Neuronal stem cell (in vitro differentiated cells): ENCODE results near the gene BRSK2.
A peak's percentile ranks its signal among the peaks of the same experiment; 100 is the strongest.

Experiments used
- DNase-seq: peaks from one replicate; pipeline ENCODE4 v3.0.0-alpha.2; 2013; ENCODE audit warnings: low spot score
- H2AFZ ChIP-seq: one replicate; pipeline ENCODE4 v1.6.1; 2013; ENCODE audit warnings: mild to moderate bottlenecking, low read length, inconsistent platforms
- H2AK5ac ChIP-seq: 2 replicates; pipeline ENCODE4 v1.6.1; 2013; ENCODE audit warnings: low read depth, mild to moderate bottlenecking, inconsistent platforms, low read length, moderate library complexity, mixed read lengths
- H2BK120ac ChIP-seq: 2 replicates; pipeline ENCODE4 v1.6.1; 2013; ENCODE audit warnings: low read depth, mild to moderate bottlenecking, inconsistent platforms, low read length, moderate library complexity, mixed read lengths
- H2BK12ac ChIP-seq: one replicate; pipeline ENCODE4 v1.6.1; 2013; ENCODE audit warnings: low read length, inconsistent platforms
- H2BK15ac ChIP-seq: 2 replicates; pipeline ENCODE4 v1.6.1; 2013; ENCODE audit warnings: mild to moderate bottlenecking, low read length, inconsistent platforms, mixed read lengths
- H2BK5ac ChIP-seq: one replicate; pipeline ENCODE4 v1.6.1; 2013; ENCODE audit warnings: inconsistent platforms, mild to moderate bottlenecking, low read length, moderate library complexity
- H3K14ac ChIP-seq: one replicate; pipeline ENCODE4 v1.6.1; 2013; ENCODE audit warnings: low read length, inconsistent platforms
- H3K18ac ChIP-seq: 2 replicates; pipeline ENCODE4 v1.6.1; 2013; ENCODE audit warnings: low read length, inconsistent platforms
- H3K23ac ChIP-seq: 2 replicates; pipeline ENCODE4 v1.6.1; 2013; ENCODE audit warnings: low read depth, mild to moderate bottlenecking, mixed read lengths, low read length, inconsistent platforms; ENCODE audit not compliant: poor library complexity
- H3K27ac ChIP-seq: replicated peaks from 3 replicates; pipeline ENCODE4 v1.5.1; 2013; ENCODE audit warnings: low read length, inconsistent platforms
- H3K27me3 ChIP-seq, 3 experiments: 2 replicates each; pipeline ENCODE4 v1.6.1; 2013; ENCODE audit warnings: low read length in 3 of 3, mild to moderate bottlenecking in 2 of 3, inconsistent platforms in 1 of 3, low read depth in 1 of 3, mixed read lengths in 1 of 3, moderate library complexity in 1 of 3; ENCODE audit not compliant: control insufficient read depth in 3 of 3, insufficient read depth in 3 of 3
- H3K36me3 ChIP-seq, 2 donors: replicated peaks in 1 of 2; 2 replicates each; pipeline ENCODE4 v1.6.1; 2013; ENCODE audit warnings: low read length in 2 of 2; ENCODE audit not compliant: control insufficient read depth in 2 of 2, insufficient read depth in 2 of 2
- H3K4ac ChIP-seq: 2 replicates; pipeline ENCODE4 v1.6.1; 2013; ENCODE audit warnings: inconsistent platforms, mild to moderate bottlenecking, low read length, moderate library complexity
- H3K4me1 ChIP-seq, 2 donors: 1 replicate in 1 of 2; 2 replicates in 1 of 2; pipeline ENCODE4 v1.6.1; 2013; ENCODE audit warnings: low read length in 2 of 2, low read depth in 1 of 2; ENCODE audit not compliant: control insufficient read depth in 2 of 2, insufficient read depth in 1 of 2
- H3K4me2 ChIP-seq: one replicate; pipeline ENCODE4 v1.6.1; 2013; ENCODE audit warnings: mild to moderate bottlenecking, low read length, inconsistent platforms; ENCODE audit not compliant: insufficient read depth, poor library complexity, severe bottlenecking
- H3K4me3 ChIP-seq, 2 donors: 2 replicates each; pipeline ENCODE4 v1.5.1; 2013; ENCODE audit warnings: low read length in 2 of 2, mild to moderate bottlenecking in 2 of 2, inconsistent platforms in 1 of 2, moderate library complexity in 1 of 2
- H3K79me1 ChIP-seq: one replicate; pipeline ENCODE4 v1.6.1; 2013; ENCODE audit warnings: low read depth, mild to moderate bottlenecking, inconsistent platforms, low read length, moderate library complexity
- H3K9ac ChIP-seq: one replicate; pipeline ENCODE4 v1.6.1; 2013; ENCODE audit warnings: mild to moderate bottlenecking, low read depth, low read length, inconsistent platforms; ENCODE audit not compliant: poor library complexity
- H3K9me3 ChIP-seq, 2 donors: replicated peaks in 1 of 2; 2 replicates each; pipeline versions ENCODE3 to v1.6.1; 2013; ENCODE audit warnings: low read length in 2 of 2, mild to moderate bottlenecking in 2 of 2, inconsistent platforms in 1 of 2, low read depth in 1 of 2, mixed read lengths in 1 of 2, moderate library complexity in 1 of 2; ENCODE audit not compliant: control insufficient read depth in 2 of 2, insufficient read depth in 1 of 2
- H4K8ac ChIP-seq: one replicate; pipeline ENCODE4 v1.6.1; 2013; ENCODE audit warnings: low read depth, mild to moderate bottlenecking, inconsistent platforms, low read length, moderate library complexity
- H4K91ac ChIP-seq: one replicate; pipeline ENCODE4 v1.6.1; 2013; ENCODE audit warnings: low read length, low read depth, mild to moderate bottlenecking, inconsistent platforms; ENCODE audit not compliant: poor library complexity
- WGBS, 2 donors: extraction: QIAGEN DNeasy Blood & Tissue Kit; methylation state at CpG; one replicate each; pipeline ENCODE4 v1.1.7; 2013; ENCODE audit warnings: missing lambda C conversion rate in 2 of 2, mixed read lengths in 1 of 2; ENCODE audit not compliant: insufficient read length in 2 of 2, insufficient replicate concordance in 1 of 2; ENCODE audit errors: extremely low coverage in 2 of 2; 5-methylcytosine and 5-hydroxymethylcytosine counted together

Gene BRSK2

DNA sequence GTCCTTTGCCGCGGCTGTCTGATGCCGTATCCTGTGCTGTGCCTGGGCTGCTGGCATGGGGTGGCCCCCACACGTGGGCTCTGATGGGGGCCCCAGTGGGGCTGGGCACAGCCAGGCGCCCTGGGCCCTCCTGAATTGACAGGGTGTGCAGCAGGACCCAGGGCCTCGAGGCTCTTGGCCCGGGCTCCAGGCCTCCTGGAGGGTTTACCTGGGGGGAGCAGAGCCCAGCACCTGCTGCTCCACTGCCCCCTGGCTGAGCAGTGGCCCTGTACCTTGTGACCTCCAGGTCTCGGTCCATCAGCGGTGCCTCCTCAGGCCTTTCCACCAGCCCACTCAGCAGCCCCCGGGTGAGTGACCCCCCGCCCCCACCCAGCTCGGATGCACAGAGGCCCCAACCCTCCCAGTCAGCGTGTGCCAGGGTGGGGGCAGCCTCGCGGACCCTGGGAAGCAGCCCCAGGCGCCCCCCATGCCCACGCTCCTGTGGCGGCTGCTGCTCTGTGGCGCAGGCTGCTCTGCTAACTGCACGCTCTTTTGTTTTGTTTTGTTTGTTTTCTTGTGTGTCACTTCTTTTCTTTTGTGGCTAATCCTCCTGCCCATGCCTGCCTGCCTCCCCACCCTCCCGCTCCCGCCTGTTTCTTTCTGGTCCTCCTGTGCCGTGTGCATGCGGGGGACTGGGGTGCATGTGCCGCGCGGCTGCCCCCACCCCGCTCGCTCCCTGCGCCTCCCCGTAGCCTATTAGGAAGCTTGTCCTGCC is 59.9 kb downstream of the BRSK2 start:
- Histone ChIP-seq H2AK5ac (no peak overlapping the region), H4K8ac (no peak overlapping the region), H3K9ac (no peak overlapping the region), H4K91ac (no peak overlapping the region), H2BK5ac (peak overlapping the region; percentile 24), H3K4ac (no peak overlapping the region), H3K27ac (no peak overlapping the region), H3K14ac (no peak overlapping the region), H3K27me3 (no peaks in the 10 kb centered on the region), H3K4me2 (no peak overlapping the region), H2BK12ac (no peak overlapping the region), H3K4me3 (no peak overlapping the region), H2BK120ac (no peak overlapping the region), H3K23ac (no peak overlapping the region), H3K36me3 (peaks cover 21 to 71% of the 10 kb centered on the region in 2 donors), H3K18ac (peak overlapping the region; percentile 71), H2AFZ (no peak overlapping the region), H3K79me1 (peaks cover 3% of the 10 kb centered on the region), H3K9me3 (no peaks in the 10 kb centered on the region), H3K4me1 (no peaks in the 10 kb centered on the region), H2BK15ac (no peak overlapping the region)
- no peak for DNase-seq
- no CpG with 5 or more reads among the region's 31 CpGs for WGBS, 2 donors

GRCh38 chr11:1450344-1450875 is 60.7 kb downstream of the BRSK2 start:
- H3K14ac ChIP-seq, result no peak overlapping the region
- no peak overlapping the region for H2BK120ac ChIP-seq
- no peak overlapping the region for H2AK5ac ChIP-seq
- H2BK5ac ChIP-seq, result peak overlapping the region; percentile 24
- H2BK15ac ChIP-seq, result no peak overlapping the region
- peaks cover 3% of the 10 kb centered on the region for H3K79me1 ChIP-seq
- peak overlapping the region; percentile 43 for H4K8ac ChIP-seq
- no peak overlapping the region for H3K23ac ChIP-seq
- H3K27ac ChIP-seq, result no peak overlapping the region
- peak overlapping the region; percentile 28 for H3K18ac ChIP-seq
- WGBS, 2 donors, result no CpG with 5 or more reads among the region's 29 CpGs
- no peak overlapping the region for H2AFZ ChIP-seq
- no peak overlapping the region for H3K4me3 ChIP-seq
- H2BK12ac ChIP-seq, result no peak overlapping the region
- H4K91ac ChIP-seq, result no peak overlapping the region
- H3K4ac ChIP-seq, result no peak overlapping the region
- DNase-seq, result no peak
- H3K27me3 ChIP-seq, result no peaks in the 10 kb centered on the region
- H3K4me2 ChIP-seq, result no peak overlapping the region
- no peak overlapping the region for H3K9ac ChIP-seq
- H3K4me1 ChIP-seq, result no peaks in the 10 kb centered on the region
- H3K36me3 ChIP-seq, result peaks cover 21 to 64% of the 10 kb centered on the region in 2 donors
- no peaks in the 10 kb centered on the region for H3K9me3 ChIP-seq

DNA sequence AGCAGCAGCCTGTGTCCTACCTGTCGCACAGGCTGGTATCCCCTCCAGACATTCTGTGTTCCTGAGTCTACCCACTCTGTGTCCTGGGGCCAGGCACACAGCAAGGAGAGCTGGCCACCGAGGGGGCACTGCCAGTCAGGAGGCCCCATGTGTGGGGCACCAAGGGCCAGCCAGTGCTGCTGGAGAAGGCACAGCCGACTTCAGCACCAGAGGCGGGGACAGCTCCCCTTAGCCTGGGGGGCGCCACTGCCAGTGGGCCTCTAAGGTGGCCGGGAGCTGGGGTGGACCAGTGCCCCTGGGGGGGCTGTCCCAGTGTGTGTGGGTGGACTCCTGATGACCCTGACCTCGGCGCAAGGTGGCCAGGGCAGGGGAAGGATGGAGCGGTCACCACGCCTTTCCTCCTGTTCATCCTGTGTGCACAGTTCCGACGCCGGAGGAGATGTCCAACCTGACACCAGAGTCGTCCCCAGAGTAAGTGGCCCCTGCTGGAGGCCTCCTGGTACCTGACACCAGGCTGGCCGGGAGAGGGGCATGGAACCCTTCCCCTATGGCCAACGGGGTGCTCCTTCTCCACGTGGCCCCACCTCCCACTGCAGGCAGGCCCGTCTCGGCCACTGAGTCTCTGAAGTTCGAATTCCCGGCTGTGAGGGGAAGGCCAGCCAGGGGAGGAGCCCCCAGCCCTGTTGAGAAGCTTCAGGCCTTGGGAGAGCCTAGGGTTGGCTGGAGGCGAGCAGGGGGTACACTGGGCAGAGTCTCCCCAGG is 61.4 kb downstream of the BRSK2 start:
- no peak for DNase-seq
- peak overlapping the region; percentile 43 for H4K8ac ChIP-seq
- H3K9ac ChIP-seq, result no peak overlapping the region
- no peaks in the 10 kb centered on the region for H3K9me3 ChIP-seq
- H3K79me1 ChIP-seq, result peaks cover 3% of the 10 kb centered on the region
- no peak overlapping the region for H2BK5ac ChIP-seq
- H3K27ac ChIP-seq, result no peak overlapping the region
- no peak overlapping the region for H3K4me3 ChIP-seq
- no peaks in the 10 kb centered on the region for H3K4me1 ChIP-seq
- H3K18ac ChIP-seq, result no peak overlapping the region
- peak overlapping the region; percentile 52 for H3K23ac ChIP-seq
- no peak overlapping the region for H2BK15ac ChIP-seq
- H3K4me2 ChIP-seq, result no peak overlapping the region
- no peak overlapping the region for H3K4ac ChIP-seq
- H2BK120ac ChIP-seq, result no peak overlapping the region
- no peaks in the 10 kb centered on the region for H3K27me3 ChIP-seq
- no peak overlapping the region for H2AK5ac ChIP-seq
- no peak overlapping the region for H4K91ac ChIP-seq
- no peak overlapping the region for H2BK12ac ChIP-seq
- no peak overlapping the region for H3K14ac ChIP-seq
- H3K36me3 ChIP-seq, result peaks cover 21 to 67% of the 10 kb centered on the region in 2 donors
- WGBS, 2 donors, result no CpG with 5 or more reads among the region's 22 CpGs
- no peak overlapping the region for H2AFZ ChIP-seq
